ENCODE data around the gene RASA1.
"Not testable (repeated sequence)": the region's sequence is repeated elsewhere in the genome, so short reads cannot be mapped to it uniquely, and the experiment has no call there.

RASA1 gene

DNA sequence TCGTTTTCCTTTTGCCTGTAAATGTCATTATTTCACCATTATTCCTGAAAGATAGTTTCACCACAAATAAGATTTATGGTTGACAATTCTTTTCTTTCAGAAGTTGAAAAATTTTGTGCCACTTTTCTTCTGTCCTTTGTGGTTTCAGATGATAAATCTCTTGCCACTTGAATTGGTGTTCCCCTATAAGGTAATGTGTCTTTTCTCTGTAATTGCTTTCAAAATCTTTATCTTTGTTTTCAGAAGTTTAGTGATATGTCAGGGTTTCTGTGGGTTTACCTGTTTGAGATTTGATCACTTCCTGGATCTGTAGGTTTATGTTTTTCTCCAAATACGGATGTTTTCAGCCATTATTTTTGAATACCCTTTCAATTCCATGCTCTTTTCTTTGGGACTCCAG, 14.6 kb downstream of the RASA1 start:
- no peak for DNase-seq (ENCODE audit: low spot score)

DNA sequence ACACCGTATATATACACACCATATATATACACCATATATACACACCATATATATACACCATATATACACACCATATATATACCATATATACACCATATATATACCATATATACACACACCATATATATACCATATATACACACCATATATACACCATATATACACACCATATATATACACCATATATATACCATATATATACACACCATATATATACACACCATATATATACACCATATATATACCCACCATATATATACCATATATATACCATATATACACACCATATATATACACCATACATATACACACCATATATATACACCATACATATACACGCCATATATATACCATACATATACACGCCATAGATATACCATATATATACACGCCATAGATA, 19.6 kb downstream of the RASA1 start:
- not testable (repeated sequence) for DNase-seq (ENCODE audit: low spot score)

DNA sequence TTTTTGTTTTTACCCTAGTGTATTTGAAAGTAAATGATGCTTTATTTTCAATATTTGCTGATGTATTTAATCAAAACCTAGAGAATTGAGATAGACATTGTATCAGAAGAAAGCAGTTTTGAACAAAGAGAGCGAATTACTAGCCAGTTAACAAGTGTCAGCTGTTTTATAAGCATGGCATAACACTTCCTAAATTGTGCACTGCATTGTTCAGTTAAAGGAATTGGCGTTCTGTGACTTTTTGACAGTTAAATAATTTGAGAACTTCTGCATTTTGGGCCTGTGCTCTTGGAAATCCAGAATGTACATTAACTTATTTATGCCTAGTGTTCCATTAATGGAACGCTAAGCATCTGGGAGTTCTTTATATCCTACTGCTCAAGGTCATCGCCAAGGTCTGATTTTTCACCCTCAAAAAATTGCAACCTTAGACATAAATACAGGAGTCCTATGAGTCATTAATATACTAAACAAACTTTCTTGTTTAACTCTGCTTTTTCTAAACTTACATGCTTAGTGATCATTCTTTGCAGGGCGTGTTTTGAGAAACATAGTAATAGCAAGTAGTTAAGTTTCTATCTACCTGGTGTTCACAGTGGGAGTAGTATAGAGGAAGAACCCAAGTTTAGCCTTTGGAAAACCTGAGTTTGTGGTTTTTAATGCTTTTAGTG, 31.1 kb downstream of the RASA1 start:
- no peak for DNase-seq (ENCODE audit: low spot score)

DNA sequence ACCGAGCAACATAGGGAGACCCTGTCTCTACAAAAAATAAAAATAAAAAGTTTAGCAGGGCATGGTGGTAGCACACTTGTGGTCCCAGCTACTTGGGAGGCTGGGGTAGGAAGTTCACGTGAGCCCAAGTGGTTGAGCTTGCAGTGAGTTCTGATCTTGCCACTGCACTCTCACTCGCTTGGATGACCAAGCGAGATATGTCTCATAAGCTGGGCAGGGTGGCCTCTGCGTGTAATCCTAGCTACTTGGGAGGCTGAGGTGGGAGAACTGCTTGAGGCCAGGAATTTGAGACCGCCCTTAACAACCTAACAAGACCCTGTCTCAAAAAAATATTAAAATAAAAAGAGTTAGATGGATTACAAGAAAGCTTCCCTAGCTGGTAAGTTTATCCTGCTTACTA, 32.5 kb downstream of the RASA1 start:
- no peak for DNase-seq (ENCODE audit: low spot score)

DNA sequence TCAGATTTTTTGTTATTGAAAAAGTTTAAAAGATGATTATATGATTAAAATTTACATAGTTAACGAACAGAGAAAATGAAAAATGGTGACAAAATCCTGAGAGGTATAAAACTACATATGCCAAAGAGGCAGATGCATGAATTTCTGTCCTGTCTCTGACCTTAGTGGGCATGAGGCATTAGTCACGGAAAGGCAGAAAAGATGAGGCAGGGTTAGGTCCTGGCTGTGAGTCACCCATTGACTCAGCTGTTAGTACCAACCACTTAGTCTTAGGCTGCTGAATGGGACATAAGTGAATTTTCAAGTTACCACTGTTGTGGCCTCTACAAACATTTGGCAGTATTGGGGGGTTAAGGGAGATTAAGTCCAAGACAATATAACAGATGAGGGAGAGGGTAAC, 33.1 kb downstream of the RASA1 start:
- no peak for DNase-seq (ENCODE audit: low spot score)

DNA sequence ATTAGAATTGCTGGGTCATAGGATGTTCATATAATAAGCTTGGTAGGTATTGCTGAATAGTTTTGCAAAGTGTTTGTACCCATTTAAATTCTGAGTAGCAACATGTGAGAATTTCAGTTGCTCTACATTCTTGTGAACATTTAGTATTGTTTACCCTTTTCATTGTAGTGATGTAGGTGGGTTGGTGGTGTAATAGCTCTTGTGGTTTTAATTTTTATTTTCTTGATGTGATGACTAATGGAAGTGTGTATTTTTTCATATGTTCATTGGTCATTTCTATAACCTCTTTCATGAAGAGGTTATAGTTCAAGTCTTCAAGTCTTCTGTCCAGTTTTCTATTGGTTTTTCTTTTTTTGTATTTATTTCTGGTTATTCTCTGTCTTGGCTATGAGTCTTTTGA, 34.4 kb downstream of the RASA1 start:
- DNase-seq (ENCODE audit: low spot score): no peak

DNA sequence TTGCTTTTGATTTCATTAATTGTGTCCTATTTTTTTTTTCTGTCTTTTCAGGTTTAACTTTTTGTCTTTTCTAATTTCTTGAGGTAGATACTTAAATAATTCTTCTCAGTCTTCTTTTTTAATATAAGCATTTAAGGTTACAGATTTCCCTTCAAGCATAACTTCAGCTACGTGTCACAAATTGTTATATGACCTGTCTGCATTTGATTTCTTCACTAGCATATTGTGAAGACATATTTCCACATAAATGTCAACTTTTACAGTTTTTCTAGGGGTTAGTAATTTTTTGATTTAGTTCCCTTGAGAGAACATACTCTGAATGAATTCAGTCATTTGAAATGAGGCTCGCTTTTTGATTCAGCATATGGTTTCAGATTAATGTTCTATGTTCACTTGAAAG, 35.6 kb downstream of the RASA1 start:
- DNase-seq (ENCODE audit: low spot score): no peak

DNA sequence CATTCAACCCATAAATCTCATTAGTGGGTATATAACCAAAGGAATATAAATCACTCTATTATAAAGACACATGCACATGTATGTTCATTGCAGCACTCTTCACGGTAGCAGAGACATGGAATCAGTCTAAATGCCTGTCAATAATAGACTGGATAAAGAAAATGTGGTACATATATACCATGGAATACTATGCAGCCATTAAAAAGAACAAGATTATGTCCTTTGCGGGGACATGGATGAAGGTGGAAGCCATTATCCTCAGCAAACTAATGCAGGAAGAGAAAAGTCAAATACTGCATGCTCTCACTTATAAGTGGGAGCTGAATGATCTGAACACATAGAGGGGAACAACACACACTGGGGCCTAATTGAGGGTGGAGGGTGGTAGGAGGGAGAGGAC, 38.4 kb downstream of the RASA1 start:
- DNase-seq (ENCODE audit: low spot score): not testable (repeated sequence)

DNA sequence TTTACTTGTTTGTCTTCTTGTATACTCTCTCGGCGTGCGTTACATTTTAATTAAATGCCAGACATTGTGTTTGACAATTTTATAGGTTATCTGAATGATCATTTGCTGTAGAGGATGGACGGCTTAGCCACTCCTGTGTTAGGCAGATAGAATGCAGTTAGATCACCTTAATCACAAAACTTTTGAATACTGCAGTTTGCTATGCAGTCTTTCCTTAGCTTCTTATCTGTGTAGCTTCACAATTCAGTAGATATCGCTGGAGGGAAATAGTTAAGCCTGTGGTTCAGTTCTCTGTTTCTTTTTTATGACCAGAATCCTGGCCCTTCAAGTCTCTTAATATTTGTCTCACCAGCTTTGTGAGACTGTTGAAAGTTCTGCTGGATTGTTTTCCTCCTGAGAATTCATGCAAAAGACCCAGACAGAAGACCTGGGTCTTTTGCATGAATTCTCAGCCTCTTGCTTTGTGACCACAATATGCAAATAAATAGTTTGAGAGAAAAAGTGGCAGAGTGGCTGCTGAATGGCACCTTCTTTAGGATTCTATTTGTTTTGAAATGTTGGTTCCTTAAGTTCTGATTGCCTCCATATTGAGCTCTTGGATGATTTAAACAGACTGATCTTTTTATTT, 40.2 kb downstream of the RASA1 start:
- DNase-seq (ENCODE audit: low spot score): no peak

DNA sequence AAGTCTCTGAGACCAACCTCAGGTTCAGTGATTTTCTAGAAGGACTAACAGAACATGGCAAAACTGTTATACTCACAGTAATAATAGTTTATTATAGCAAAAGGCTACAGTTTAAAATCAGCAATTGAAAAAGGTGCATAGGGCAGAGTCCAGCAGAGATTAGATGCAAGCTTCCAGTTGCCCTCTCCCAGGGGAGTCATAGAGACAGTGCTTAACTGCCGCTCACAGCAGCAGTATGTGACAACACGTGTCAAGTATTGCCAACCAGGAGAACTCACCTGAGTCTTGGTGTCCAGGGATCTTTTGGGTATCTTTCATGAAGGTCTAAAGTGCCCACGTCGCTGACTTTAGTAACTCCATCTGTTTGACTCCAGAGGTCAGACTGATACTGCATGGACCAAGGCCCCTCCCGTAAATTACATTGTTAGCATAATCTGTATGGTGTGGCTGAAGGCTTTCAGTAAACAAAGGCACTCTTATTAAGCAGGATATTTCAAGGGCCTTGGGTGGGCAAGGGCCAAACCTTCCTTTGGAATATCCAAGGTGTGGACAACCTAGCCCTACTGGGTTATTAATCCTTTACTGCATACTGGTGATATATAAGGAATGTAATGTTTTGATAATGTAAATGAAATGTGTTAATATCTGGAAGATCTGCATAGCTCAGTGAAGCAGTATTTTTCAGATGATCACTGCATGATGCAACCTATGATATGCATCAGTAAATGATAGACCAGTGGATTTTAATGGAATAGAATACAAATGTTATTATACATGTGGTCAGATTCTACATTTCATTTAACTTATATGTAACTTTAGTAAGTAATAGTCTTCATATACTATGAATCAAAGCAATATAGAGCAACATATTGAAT, 44.0 kb downstream of the RASA1 start:
- DNase-seq (ENCODE audit: low spot score): no peak

DNA sequence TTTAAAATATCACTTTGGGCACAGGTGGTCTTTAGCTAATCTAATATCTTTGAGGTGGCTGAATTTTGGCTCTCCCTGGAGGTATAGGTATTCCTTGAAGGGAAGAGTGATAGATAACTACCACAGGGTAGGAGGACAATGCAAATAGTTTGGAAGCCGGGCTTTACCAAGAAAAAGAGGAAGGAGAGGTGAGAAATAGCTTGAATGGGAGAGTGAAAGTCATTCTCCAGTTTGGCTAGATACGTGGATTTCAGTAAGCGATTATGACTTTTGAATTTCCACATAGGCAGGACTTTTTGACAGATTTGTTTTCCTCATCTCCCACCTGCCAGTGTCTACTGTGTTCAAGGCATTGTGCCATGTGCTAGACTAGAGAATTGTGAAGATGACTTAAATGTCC, 45.5 kb downstream of the RASA1 start:
- DNase-seq (ENCODE audit: low spot score): no peak

DNA sequence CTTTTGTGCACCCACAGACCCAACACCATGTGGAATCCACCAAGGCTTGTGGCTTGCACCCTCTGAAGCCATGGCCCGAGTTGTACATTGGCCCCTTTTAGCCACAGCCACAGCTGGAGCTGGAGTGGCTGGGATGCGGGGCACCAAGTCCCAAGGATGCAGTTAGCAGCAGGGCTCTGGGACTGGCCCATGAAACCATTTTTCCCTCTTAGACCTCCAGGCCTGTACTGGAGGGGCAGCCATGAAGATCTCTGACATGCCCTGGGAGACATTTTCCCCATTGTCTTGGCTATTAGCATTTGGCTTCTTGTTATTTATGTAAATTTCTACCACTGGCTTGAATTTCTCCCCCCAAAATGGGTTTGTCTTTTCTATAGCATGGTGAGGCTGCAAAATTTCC, 51.8 kb downstream of the RASA1 start:
- no peak for DNase-seq (ENCODE audit: low spot score)

DNA sequence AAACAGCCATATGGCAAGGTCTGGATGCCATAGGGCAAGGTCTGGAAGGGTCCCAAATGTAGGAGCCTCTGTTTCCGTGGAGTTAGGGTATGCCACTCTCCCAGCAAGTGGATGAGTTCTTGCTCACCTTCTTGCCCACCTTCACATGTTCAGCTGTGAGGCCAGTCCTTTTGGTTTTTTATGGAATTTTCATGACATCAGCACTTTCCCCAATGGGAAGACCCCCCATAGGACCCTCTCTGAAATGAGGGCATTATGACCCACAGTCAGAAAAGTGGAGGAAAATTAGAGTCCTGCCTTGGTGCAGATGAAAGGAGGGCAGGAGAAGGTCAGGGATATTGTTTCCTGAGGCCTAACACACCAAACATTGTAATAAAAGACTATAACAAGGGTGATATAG, 53.9 kb downstream of the RASA1 start:
- no peak for DNase-seq (ENCODE audit: low spot score)

DNA sequence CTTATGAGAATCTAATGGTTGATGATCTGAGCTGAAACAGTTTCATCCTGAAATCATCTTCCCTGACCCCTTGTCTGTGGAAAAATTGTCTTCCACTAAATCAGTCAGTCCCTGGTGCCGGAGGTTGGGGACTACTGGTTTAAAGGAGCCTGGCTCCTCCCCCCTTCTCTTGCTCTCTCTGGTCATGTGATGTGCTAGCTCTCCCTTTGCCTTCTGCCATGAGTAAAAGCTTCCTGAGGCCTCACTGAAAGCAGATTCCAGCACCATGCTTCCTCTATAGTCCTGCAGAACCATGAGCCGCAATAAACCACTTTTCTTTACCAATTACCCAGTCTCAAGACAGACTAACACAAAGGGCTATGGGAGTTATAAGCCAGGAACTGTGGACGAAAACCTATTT, 54.7 kb downstream of the RASA1 start:
- no peak for DNase-seq (ENCODE audit: low spot score)

DNA sequence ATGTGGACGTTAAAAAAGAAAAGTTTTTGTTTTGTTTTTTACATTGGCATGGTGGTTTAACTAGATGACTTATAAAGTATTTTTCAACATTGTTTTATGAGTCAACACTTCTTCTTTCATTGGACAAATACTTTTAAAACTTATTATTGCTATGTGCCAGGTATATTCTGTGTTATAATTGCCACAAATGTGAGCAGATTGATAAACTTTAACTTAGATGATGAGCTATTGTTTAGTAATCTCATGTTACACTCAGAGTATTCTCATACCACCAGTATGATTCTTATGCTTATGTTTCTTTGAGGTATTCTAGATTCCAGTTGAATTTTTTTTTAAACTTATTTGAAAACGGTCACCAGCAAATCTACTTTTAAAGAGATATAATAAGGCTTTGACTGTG, 60.3 kb downstream of the RASA1 start:
- no peak for DNase-seq (ENCODE audit: low spot score)

DNA sequence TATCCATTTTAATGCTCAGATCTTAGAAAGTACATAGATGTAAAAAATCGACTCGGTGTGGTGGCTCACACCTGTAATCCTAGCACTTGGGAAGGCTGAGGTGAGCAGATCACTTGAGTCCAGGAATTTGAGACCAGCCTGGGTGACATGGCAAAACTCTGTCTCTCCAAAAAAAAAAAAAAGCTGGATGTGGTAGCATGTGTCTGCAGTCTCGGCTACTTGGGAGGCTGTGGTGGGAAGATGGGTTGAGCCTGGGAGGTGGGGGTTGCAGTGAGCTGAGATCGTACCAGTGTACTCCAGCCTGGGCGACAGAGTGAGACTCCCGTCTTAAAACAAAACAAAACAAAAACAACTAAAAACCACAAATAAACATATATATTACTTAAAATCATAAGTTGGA, 61.4 kb downstream of the RASA1 start:
- no peak for DNase-seq (ENCODE audit: low spot score)

DNA sequence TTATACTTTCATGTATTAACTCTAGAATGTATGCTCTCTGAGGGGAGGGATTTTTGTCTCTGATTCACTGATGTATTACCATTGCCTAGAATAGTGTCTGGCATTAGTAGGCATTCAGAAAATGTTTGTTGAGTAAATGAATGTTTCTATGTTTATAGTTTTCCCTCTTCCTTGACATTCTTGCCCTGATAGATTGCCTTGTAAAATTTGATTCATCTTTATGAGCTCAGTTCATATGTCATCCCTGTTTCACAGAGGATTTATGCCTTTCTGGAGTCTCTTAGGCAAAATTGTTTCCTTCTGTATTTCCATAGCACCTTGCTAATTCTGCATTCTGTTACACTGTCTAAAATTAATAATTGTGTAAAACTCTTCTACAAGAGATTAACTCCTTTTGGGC, 72.3 kb downstream of the RASA1 start:
- no peak for DNase-seq (ENCODE audit: low spot score)

DNA sequence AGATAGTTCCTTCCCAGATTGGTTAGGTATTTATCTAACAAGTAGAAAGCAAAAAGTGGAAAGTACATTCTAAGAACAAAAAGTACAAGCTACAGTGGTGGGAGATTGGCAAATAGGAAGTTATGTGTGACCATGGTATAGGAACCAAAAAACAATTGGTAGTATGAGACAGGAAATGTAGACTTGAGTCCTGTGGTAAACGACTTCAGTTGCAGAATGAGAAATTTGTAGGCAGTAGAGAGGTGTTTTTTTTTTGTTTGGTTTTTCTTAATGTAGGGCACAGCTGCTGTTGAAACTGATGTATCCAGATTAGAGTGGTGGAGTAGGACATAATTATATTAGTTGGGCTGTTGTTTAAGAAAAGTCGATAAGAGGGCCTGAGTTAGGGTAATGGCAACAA, 73.0 kb downstream of the RASA1 start:
- no peak for DNase-seq (ENCODE audit: low spot score)

DNA sequence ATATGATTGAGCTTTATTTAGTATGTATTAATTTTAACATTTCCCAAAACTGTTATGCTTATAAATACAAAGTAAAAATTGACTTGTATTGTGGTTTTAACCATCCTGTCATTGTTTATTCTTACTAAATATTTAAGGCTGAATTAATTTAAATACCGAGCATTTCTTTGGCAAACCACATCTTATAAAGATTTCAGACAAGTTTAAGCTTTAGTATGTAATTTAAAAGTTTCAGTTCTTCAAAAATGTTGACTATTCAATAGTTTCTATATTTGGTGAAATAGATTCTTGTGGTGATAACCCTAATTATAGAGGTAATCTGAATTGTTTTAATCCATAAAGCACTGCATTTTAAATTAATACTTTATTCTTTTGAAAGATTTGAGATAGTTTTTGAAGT, 79.6 kb downstream of the RASA1 start:
- DNase-seq (ENCODE audit: low spot score): no peak

DNA sequence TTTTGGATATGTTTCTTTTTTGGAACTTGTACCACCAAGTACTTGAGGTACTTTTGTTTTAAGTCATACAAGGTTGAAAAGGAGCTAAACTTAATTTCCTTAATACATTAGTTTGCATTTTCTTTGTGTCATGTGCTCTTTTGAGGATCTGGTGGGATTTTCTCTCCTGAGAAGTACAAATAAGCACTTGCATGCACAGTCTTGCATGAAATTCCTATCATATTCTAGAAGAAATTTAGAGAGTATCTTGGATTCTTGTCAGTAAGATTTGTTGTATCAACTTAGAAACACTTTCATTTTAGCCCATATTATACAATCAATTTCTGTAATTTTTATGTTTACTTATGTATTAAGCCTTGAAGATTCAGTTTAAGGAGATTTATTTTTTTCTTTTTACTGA, 80.2 kb downstream of the RASA1 start:
- no peak for DNase-seq (ENCODE audit: low spot score)

DNA sequence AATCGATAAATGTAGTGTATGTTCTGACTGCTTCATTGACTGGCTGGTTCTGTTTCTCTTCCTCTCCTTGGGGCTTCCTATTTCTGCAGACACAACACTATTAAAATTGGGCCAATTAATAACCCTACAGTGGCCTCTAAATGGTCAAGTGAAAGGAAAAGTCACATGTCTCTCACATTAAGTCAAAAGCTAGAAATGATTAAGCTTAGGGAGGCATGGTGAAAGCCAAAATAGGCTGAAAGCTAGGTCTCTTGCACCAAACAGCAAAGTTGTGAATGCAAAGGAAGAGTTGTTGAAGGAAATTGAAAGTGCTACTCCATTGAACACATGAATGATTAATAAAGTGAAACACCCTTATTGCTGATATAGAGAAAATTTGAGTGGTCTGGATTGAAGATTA, 86.8 kb downstream of the RASA1 start:
- no peak for DNase-seq (ENCODE audit: low spot score)

DNA sequence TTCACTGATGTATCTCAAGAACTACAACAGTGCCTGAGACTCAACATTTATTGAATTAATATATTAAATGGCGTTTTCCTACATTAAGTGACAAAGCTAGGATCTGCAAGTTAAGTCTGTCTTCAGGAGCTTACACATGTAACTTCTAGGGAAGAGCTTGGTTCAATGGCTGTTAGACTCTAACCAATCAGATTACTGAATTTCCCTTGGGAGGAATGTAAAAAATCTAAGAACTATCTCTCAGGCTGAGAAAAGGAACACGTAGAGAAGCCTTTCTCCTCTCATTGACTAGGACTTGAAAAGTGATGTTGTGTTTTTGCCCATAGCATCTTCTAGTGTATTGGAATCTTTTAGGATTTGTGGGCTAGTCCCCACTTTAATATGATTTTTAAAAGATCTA, 91.4 kb downstream of the RASA1 start:
- no peak for DNase-seq (ENCODE audit: low spot score)

DNA sequence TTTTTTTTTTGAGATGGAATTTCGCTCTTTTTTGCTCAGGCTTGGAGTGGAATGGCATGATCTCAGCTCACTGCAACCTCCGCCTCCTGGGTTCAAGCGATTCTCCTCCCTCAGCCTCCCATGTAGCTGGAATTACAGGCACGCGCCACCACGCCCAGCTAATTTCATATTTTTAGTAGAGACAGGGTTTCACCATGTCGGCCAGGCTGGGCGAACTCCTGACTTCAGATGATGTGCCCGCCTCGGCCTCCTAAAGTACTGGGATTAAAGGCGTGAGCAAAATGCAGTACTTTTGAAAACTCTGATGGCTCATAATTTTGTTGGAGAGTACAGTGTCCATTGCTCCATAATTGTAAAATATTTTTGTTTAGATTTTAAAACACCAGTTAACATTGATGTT, 92.4 kb downstream of the RASA1 start:
- DNase-seq (ENCODE audit: low spot score): no peak
